Measurements from ENCODE around the gene TRANK1. TPM values are rescaled to one million over a fixed set of nuclear protein-coding genes. Genes with fewer than 3 reads are reported as not detected.
A peak's percentile ranks its signal among the peaks of the same experiment; 100 is the strongest.

TRANK1 gene
- total RNA-seq, 1 donor from 2014 or later, result 0.53 TPM

GRCh38 chr3:36796881-36797280 is 148.0 kb downstream of the TRANK1 start:
- H3K4me3 ChIP-seq (ENCODE audit: low read depth, low read length), result no peak overlapping the region
- H3K36me3 ChIP-seq (ENCODE audit: control insufficient read depth, insufficient read depth, low read length), result no peaks in the 10 kb centered on the region
- no peaks in the 10 kb centered on the region for H3K27me3 ChIP-seq (ENCODE audit: control insufficient read depth, insufficient read depth, low read length)
- peak; percentile 73 for DNase-seq (ENCODE audit: low read depth)
- TF ChIP-seq CTCF (IDR thresholded peaks at IDR 0.05; ENCODE audit: insufficient read depth, low read length, severe bottlenecking), result no peak
- FAIRE-seq, result no peak

- Histone ChIP-seq H3K4me3 (ENCODE audit: low read depth, low read length) (no peak overlapping the region), H3K36me3 (ENCODE audit: control insufficient read depth, insufficient read depth, low read length) (no peaks in the 10 kb centered on the region), H3K27me3 (ENCODE audit: control insufficient read depth, insufficient read depth, low read length) (no peaks in the 10 kb centered on the region)
- FAIRE-seq (no peak), DNase-seq (ENCODE audit: low read depth) (no peak)
- no peak for TF ChIP-seq CTCF (IDR thresholded peaks at IDR 0.05; ENCODE audit: insufficient read depth, low read length, severe bottlenecking)
These were observed 148.7 kb downstream of the TRANK1 start for GRCh38 chr3:36796161-36796560.

GRCh38 chr3:36795622-36796021 is 149.2 kb downstream of the TRANK1 start:
- no peak for DNase-seq (ENCODE audit: low read depth)
- no peak for TF ChIP-seq CTCF (IDR thresholded peaks at IDR 0.05; ENCODE audit: insufficient read depth, low read length, severe bottlenecking)
- Histone ChIP-seq H3K4me3 (ENCODE audit: low read depth, low read length) (no peak overlapping the region), H3K36me3 (ENCODE audit: control insufficient read depth, insufficient read depth, low read length) (no peaks in the 10 kb centered on the region), H3K27me3 (ENCODE audit: control insufficient read depth, insufficient read depth, low read length) (no peaks in the 10 kb centered on the region)
- FAIRE-seq, result no peak

DNA sequence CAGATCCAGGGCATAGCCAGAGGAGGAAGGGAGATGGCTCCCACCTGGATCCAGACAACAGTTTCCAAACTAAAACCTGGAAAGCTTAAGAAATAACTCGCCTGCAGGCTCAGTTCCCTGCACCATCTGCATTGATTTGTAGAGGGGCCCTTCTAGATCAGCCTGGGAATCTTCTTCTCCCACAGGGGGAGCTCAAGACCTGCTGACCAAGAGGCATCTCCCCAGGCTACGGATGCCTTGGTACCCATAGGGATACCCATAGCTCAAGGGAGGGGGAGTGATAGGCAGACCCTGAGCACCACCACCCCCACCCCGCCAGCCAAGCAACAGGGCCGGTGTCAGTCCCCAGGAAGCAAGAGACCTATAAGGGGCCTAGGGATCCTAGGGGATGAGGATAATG is 152.5 kb downstream of the TRANK1 start:
- TF ChIP-seq CTCF (IDR thresholded peaks at IDR 0.05; ENCODE audit: insufficient read depth, low read length, severe bottlenecking), result peak; percentile 56
- H3K4me3 ChIP-seq (ENCODE audit: low read depth, low read length), result no peak overlapping the region
- no peaks in the 10 kb centered on the region for H3K36me3 ChIP-seq (ENCODE audit: control insufficient read depth, insufficient read depth, low read length)
- DNase-seq (ENCODE audit: low read depth), result peak; percentile 47
- FAIRE-seq, result no peak
- H3K27me3 ChIP-seq (ENCODE audit: control insufficient read depth, insufficient read depth, low read length), result peaks cover 2% of the 10 kb centered on the region

- Histone ChIP-seq H3K27me3 (ENCODE audit: control insufficient read depth, insufficient read depth, low read length) (peaks cover 2% of the 10 kb centered on the region), H3K4me3 (ENCODE audit: low read depth, low read length) (no peak overlapping the region), H3K36me3 (ENCODE audit: control insufficient read depth, insufficient read depth, low read length) (no peaks in the 10 kb centered on the region)
- FAIRE-seq (peak; percentile 58), DNase-seq (ENCODE audit: low read depth) (no peak)
- no peak for TF ChIP-seq CTCF (IDR thresholded peaks at IDR 0.05; ENCODE audit: insufficient read depth, low read length, severe bottlenecking)
These were observed 154.1 kb downstream of the TRANK1 start for GRCh38 chr3:36790765-36791164.

Measured in bronchial epithelial cell (primary cell).